Kidney tubule cell (primary cell): ENCODE measurements around the gene ACTL9.
A peak's percentile ranks its signal among the peaks of the same experiment; 100 is the strongest.

Experiments
- DNase-seq: peaks from one replicate; pipeline ENCODE4 v3.0.0-alpha.2; 2018; ENCODE audit warnings: low spot score

Gene ACTL9

GRCh38 chr19:8684001-8684902 is 14.3 kb downstream of the ACTL9 start:
- DNase-seq: no peak

GRCh38 chr19:8682931-8683330 is 15.7 kb downstream of the ACTL9 start:
- DNase-seq: no peak

GRCh38 chr19:8682472-8682871 is 16.1 kb downstream of the ACTL9 start:
- DNase-seq: no peak

- no peak for DNase-seq
These were observed 17.1 kb downstream of the ACTL9 start for GRCh38 chr19:8681345-8682029.

- no peak for DNase-seq
These were observed 17.8 kb downstream of the ACTL9 start for GRCh38 chr19:8680676-8681344.

GRCh38 chr19:8678244-8678807 is 20.3 kb downstream of the ACTL9 start:
- DNase-seq: no peak

- no peak for DNase-seq
These were observed 23.5 kb downstream of the ACTL9 start for GRCh38 chr19:8675066-8675465.

- DNase-seq: no peak
These were observed 25.2 kb downstream of the ACTL9 start for GRCh38 chr19:8673276-8673891.

GRCh38 chr19:8666814-8667405 is 31.7 kb downstream of the ACTL9 start:
- no peak for DNase-seq

GRCh38 chr19:8665468-8666213 is 33.0 kb downstream of the ACTL9 start:
- no peak for DNase-seq

- DNase-seq: no peak
These were observed 33.9 kb downstream of the ACTL9 start for GRCh38 chr19:8664671-8665057.

GRCh38 chr19:8663920-8664670 is 34.5 kb downstream of the ACTL9 start:
- DNase-seq: no peak

GRCh38 chr19:8662263-8662662 is 36.3 kb downstream of the ACTL9 start:
- no peak for DNase-seq

- DNase-seq: no peak
These were observed 38.7 kb downstream of the ACTL9 start for GRCh38 chr19:8659905-8660304.

- no peak for DNase-seq
These were observed 40.7 kb downstream of the ACTL9 start for GRCh38 chr19:8657869-8658268.

GRCh38 chr19:8655340-8655709 is 43.3 kb downstream of the ACTL9 start:
- DNase-seq: no peak

- peak; percentile 50 for DNase-seq
These were observed 43.8 kb downstream of the ACTL9 start for GRCh38 chr19:8654591-8655339.

- DNase-seq: no peak
These were observed 50.4 kb downstream of the ACTL9 start for GRCh38 chr19:8648240-8648639.
